PFSK-1 (cell line): ENCODE data around the gene CLUH.

Source experiments
- FOXP2 ChIP-seq: optimal IDR thresholded peaks from 2 replicates; pipeline ENCODE3; 2011; ENCODE audit warnings: borderline replicate concordance, control low read depth, inconsistent platforms; ENCODE audit not compliant: insufficient read depth; ENCODE audit errors: extremely low read length, extremely low read depth
- POLR2AphosphoS5 ChIP-seq: IDR thresholded peaks from 2 replicates; pipeline ENCODE4 v1.6.1; 2012; ENCODE audit warnings: low read depth, mild to moderate bottlenecking, control low read depth, low read length, moderate library complexity
- SIN3A ChIP-seq: IDR thresholded peaks from 2 replicates; pipeline ENCODE4 v1.6.1; 2012; ENCODE audit warnings: mild to moderate bottlenecking, low read length, moderate library complexity, borderline replicate concordance; ENCODE audit not compliant: insufficient read depth
- TAF1 ChIP-seq: IDR thresholded peaks from 2 replicates; pipeline ENCODE4 v1.6.1; 2012; ENCODE audit warnings: low read length, control low read depth, borderline replicate concordance; ENCODE audit not compliant: insufficient read depth
- TF ChIP-seq, protein P1 (sequence below), 2 experiments: IDR thresholded peaks; 2 replicates each; pipeline versions ENCODE4 v1.6.1 to v1.8.0; 2011 to 2012; ENCODE audit warnings: low read depth in 2 of 2, low read length in 2 of 2, control low read depth in 1 of 2, inconsistent platforms in 1 of 2, mild to moderate bottlenecking in 1 of 2, moderate library complexity in 1 of 2; ENCODE audit not compliant: insufficient read depth in 1 of 2

The CLUH gene

DNA sequence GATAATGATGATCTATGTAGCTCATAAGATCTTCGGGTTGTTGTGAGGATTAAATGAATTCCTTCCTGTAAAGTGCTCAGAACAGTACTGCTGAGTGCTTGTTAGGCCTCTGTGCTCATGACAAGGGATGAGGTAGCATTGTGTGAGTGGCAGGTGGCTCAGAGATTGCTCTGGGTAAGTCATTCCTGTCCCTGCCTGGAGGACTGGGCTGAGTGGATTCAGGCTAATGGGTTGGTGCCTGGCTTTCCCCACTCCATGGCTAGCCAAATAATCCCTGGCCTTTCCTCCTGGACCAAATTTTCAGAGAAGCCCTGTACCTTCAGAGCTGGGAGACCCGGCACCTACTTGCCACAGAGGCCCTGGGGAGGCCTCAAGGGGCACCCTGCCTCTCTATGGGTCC, 39.2 kb upstream of the CLUH start:
- TF ChIP-seq, protein P1, sequence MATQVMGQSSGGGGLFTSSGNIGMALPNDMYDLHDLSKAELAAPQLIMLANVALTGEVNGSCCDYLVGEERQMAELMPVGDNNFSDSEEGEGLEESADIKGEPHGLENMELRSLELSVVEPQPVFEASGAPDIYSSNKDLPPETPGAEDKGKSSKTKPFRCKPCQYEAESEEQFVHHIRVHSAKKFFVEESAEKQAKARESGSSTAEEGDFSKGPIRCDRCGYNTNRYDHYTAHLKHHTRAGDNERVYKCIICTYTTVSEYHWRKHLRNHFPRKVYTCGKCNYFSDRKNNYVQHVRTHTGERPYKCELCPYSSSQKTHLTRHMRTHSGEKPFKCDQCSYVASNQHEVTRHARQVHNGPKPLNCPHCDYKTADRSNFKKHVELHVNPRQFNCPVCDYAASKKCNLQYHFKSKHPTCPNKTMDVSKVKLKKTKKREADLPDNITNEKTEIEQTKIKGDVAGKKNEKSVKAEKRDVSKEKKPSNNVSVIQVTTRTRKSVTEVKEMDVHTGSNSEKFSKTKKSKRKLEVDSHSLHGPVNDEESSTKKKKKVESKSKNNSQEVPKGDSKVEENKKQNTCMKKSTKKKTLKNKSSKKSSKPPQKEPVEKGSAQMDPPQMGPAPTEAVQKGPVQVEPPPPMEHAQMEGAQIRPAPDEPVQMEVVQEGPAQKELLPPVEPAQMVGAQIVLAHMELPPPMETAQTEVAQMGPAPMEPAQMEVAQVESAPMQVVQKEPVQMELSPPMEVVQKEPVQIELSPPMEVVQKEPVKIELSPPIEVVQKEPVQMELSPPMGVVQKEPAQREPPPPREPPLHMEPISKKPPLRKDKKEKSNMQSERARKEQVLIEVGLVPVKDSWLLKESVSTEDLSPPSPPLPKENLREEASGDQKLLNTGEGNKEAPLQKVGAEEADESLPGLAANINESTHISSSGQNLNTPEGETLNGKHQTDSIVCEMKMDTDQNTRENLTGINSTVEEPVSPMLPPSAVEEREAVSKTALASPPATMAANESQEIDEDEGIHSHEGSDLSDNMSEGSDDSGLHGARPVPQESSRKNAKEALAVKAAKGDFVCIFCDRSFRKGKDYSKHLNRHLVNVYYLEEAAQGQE (IDR thresholded peaks at IDR 0.05; ENCODE audit: insufficient read depth in 1 of 2, low read depth in 2 of 2, low read length in 2 of 2) = no peak
- no peak for TF ChIP-seq SIN3A
- no peak for TF ChIP-seq FOXP2
- no peak for TF ChIP-seq TAF1
- no peak for TF ChIP-seq POLR2AphosphoS5

DNA sequence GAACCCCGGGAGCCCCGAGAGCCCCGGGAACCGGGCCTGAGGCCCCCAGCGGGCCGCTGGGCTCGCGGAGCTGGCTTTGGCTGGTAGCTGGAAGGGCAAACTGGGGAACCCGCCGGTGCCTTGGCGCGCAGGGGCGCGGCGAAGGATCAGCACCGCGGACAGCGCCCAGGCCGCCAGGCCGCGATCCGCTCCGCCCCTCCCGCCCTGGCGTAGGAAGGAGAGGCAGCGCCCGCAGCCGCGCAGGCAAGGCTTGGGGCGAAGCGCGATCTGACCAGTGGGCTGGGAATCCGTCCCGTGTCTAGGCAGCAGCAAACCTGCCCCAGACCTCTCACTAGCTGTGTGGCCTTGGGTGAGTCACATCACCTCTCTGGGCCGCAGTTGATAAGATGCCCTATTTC, 38.2 kb upstream of the CLUH start:
- peak; percentile 91 for TF ChIP-seq FOXP2
- TF ChIP-seq TAF1 = no peak
- TF ChIP-seq SIN3A = peak; percentile 98
- TF ChIP-seq, protein P1 (IDR thresholded peaks at IDR 0.05; ENCODE audit: insufficient read depth in 1 of 2, low read depth in 2 of 2, low read length in 2 of 2) = peak; percentile 99 to 100

DNA sequence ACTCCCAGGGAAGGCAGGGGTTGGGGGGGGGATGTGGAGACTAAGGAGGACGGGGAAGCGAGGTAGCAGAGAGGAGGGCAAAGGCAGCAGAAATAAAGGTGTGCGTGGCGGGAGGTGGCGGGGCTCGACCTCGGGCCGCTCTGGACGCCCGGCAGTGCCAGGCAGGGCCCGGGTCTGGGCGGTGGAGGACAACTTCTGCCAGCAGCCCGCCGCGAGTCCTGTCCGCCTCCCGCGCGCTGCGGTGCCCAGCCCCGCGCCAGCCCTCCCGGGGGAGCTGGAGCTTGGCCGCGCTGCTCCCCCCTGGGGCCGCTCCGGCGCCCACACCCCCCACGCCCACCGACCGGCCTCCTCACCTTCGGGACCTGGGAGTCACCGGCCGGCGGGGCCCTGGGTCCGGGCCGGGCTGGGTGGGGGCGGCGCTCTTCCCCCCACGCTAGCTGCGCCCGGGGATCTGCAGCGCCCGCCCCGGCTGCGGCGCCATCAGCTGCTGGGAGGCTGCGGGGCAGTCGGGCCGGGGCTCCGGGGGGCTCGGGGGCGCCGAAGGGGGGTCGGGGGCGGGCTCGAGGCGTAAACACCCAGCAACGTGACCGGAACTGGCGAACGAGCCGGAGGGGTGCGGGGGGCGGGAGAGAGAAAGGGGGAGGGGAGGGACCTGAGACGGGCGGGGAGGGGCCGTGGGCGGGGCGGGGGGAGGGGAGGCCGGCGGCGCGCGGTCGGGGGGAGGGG, 37.7 kb upstream of the CLUH start, which contains the start of gene CCDC92B:
Gene CCDC92B, minus strand, starts transcription at position 595 of the 726 bp plus-strand sequence. CDS start 14,507 bp downstream, outside the sequence.
- TF ChIP-seq POLR2AphosphoS5 (no peak), FOXP2 (no peak), SIN3A (no peak), TAF1 (no peak)
- TF ChIP-seq, protein P1 (IDR thresholded peaks at IDR 0.05; ENCODE audit: insufficient read depth in 1 of 2, low read depth in 2 of 2, low read length in 2 of 2) = peak in 1 of 2 experiments; percentile 5; a peak in 1 of 4 replicates

DNA sequence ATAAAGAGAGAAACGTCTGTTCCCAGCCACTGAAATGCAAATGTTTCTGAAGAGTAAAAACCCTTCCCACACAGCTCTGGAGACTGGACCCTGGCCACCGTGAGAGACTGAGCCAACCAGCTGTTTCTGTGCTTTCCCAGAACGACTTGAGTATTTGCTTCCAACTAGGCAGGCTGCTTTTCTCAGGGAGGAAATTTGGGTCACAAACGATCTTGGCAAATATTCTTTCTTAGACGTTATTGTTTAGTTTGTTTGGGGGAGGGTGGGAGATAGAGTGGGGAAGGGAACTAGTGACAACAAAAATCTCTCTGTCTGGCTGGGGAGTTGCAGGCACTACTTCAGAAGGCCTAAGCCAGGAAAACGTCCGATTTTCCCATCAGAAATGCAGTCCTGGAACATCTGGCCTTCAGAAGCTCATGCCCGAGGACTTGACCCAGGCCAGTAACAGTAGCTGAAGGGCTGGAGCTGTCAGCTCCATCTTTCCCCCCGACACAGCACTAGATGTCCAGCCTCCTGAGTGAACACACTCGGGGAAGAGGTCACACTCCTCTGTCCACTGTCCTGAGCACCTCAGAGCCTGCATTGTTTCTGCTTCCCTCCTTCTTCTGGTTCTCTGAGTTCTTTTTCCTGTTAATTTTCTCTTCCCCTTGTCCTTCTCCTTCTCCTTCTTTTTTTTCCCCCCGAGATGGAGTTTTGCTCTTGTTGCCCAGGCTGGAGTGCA, 33.9 kb upstream of the CLUH start:
- no peak for TF ChIP-seq SIN3A
- TF ChIP-seq, protein P1 (IDR thresholded peaks at IDR 0.05; ENCODE audit: insufficient read depth in 1 of 2, low read depth in 2 of 2, low read length in 2 of 2) = peak; percentile 34 to 79; a peak in 2 of 4 replicates
- no peak for TF ChIP-seq POLR2AphosphoS5
